Measurements from ENCODE around the gene KARS1.

KARS1 gene

GRCh38 chr16:75579281-75579834 is 68.1 kb downstream of the KARS1 start:
- no peak overlapping the region for H3K27ac ChIP-seq
- no peak for TF ChIP-seq CTCF (conservative IDR thresholded peaks at IDR 0.05)
- TF ChIP-seq ZFX (IDR thresholded peaks at IDR 0.05), result no peak

- no peak overlapping the region for H3K27ac ChIP-seq
- TF ChIP-seq ZFX (IDR thresholded peaks at IDR 0.05) (no peak), CTCF (conservative IDR thresholded peaks at IDR 0.05) (no peak)
Measured at GRCh38 chr16:75578725-75579124, 68.7 kb downstream of the KARS1 start.

GRCh38 chr16:75578212-75578611 is 69.3 kb downstream of the KARS1 start:
- TF ChIP-seq CTCF (conservative IDR thresholded peaks at IDR 0.05) (no peak), ZFX (IDR thresholded peaks at IDR 0.05) (no peak)
- no peak overlapping the region for H3K27ac ChIP-seq
